Measurements from ENCODE around the gene ADNP.

Gene ADNP

DNA sequence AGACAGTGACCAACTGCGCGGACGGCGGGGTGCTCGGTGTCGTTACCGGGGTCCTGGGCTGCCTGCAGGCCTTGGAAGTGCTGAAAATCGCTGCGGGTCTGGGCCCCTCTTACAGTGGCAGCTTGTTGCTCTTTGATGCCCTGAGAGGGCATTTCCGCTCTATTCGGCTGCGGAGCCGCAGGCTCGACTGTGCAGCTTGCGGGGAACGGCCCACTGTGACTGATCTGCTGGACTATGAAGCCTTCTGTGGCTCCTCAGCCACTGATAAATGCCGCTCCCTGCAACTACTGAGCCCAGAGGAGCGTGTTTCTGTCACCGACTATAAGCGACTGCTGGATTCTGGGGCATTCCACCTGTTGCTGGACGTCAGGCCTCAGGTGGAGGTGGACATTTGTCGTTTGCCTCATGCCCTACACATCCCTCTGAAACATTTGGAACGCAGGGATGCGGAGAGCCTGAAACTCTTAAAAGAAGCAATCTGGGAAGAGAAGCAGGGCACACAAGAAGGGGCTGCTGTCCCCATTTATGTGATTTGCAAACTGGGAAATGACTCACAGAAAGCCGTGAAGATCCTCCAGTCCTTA lies 28.4 kb upstream of the ADNP start:
- WGBS (ENCODE audit: insufficient coverage, insufficient read length), result no CpG with 5 or more reads among the region's 25 CpGs
- DNase-seq (ENCODE audit: low read depth, low spot score), result no peak
- Histone ChIP-seq H3K4me3 (ENCODE audit: low read length) (peak overlapping the region; percentile 99; the same call in 1 of the 2 replicates), H3K27ac (ENCODE audit: low read length) (no peak overlapping the region), H3K4me1 (ENCODE audit: control insufficient read depth, insufficient read depth, low read length) (no peaks in the 10 kb centered on the region), H3K9me3 (ENCODE audit: control insufficient read depth, insufficient read depth, low read length) (no peaks in the 10 kb centered on the region), H3K27me3 (ENCODE audit: control insufficient read depth, insufficient read depth, low read length) (no peaks in the 10 kb centered on the region), H3K36me3 (ENCODE audit: control insufficient read depth, insufficient read depth, low read length) (no peaks in the 10 kb centered on the region)

DNA sequence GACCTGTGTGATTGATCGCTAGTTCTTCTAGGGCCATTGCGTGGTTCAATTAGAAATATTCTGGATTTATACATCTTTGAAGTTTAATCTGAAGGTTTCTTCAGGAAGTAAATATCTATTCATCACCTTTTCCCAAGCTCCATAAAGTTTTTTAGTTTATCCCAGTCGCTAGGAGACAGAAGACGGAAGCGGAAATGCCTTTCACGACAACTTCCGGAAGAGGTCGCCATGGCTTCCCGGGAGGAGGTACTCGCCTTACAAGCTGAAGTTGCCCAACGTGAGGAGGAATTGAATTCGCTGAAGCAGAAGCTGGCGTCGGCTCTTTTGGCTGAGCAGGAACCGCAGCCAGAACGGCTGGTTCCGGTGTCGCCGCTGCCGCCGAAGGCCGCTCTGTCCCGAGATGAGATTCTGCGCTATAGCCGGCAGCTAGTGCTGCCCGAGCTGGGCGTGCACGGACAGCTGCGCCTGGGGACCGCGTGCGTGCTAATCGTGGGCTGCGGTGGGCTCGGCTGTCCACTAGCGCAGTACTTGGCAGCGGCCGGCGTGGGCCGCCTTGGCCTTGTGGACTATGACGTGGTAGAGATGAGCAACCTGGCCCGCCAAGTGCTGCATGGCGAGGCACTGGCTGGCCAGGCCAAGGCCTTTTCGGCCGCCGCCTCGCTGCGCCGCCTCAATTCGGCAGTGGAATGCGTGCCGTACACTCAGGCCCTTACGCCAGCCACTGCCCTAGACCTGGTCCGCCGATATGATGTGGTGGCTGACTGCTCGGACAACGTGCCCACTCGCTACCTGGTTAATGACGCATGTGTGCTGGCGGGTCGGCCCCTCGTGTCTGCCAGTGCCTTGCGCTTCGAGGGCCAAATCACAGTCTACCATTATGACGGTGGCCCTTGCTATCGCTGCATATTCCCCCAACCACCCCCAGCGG lies 27.6 kb upstream of the ADNP start, which contains the start of gene MOCS3:
Gene MOCS3, plus strand, starts transcription at position 204 of the 928 bp plus-strand sequence. Its CDS starts 25 bp downstream, at position 229.
- Histone ChIP-seq H3K4me1 (ENCODE audit: control insufficient read depth, insufficient read depth, low read length) (no peaks in the 10 kb centered on the region), H3K4me3 (ENCODE audit: low read length) (peak within 1 kb of the TSS; percentile 99), H3K9me3 (ENCODE audit: control insufficient read depth, insufficient read depth, low read length) (no peaks in the 10 kb centered on the region), H3K27me3 (ENCODE audit: control insufficient read depth, insufficient read depth, low read length) (no peaks in the 10 kb centered on the region), H3K36me3 (ENCODE audit: control insufficient read depth, insufficient read depth, low read length) (no peaks in the 10 kb centered on the region), H3K27ac (ENCODE audit: low read length) (no peak within 1 kb of the TSS)
- DNase-seq (ENCODE audit: low read depth, low spot score), result peak; percentile 54
- no CpG with 5 or more reads among the region's 67 CpGs for WGBS (ENCODE audit: insufficient coverage, insufficient read length)

DNA sequence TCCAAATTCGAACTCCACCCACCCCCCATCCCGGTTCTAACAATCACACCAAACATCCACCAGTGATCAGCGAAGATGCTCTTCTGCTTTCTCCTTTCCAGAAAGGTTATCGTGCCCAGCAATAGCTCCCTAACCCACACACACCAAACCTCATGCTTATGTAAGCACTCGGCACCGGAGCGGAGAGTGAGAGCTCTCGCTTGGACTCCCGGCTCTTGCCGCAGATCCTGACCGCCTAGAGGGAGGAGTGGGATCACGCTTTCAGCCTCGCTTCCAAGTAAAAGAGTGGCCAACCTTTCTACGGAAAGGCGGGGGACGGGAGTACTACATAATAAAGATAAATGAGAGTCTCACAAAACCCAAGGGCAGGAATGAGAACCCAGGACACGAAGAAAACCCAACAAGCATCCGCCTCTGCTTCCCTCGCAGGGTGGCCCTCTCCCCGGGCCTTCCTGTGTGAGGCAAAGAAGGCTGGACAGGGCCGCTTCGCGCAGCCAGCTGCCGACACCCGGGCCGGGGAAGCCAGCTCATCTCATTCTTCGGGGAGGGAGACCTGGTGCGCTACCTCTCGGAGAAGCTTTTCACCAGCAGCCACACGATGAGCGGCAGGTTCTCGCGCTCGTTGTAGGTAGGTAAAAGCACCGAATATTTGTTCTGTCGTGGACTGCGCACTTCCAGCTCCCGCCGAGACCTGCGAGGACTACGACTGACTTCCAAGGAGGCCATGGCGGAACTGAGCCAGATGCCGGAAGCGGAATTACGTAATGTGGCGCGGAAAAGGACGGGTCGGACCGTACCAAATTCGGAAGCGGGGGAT lies 26.8 kb upstream of the ADNP start, which contains the start of gene DPM1:
Gene DPM1, minus strand, starts transcription at position 735 of the 817 bp plus-strand sequence. Its CDS starts 9 bp downstream, at position 726.
- H3K27me3 ChIP-seq (ENCODE audit: control insufficient read depth, insufficient read depth, low read length), result no peaks in the 10 kb centered on the region
- DNase-seq (ENCODE audit: low read depth, low spot score), result peak; percentile 60
- peak within 1 kb of the TSS; percentile 99 for H3K4me3 ChIP-seq (ENCODE audit: low read length)
- H3K36me3 ChIP-seq (ENCODE audit: control insufficient read depth, insufficient read depth, low read length), result no peaks in the 10 kb centered on the region
- WGBS (ENCODE audit: insufficient coverage, insufficient read length), result no CpG with 5 or more reads among the region's 52 CpGs
- no peaks in the 10 kb centered on the region for H3K9me3 ChIP-seq (ENCODE audit: control insufficient read depth, insufficient read depth, low read length)
- no peak within 1 kb of the TSS for H3K27ac ChIP-seq (ENCODE audit: low read length)
- no peaks in the 10 kb centered on the region for H3K4me1 ChIP-seq (ENCODE audit: control insufficient read depth, insufficient read depth, low read length)

DNA sequence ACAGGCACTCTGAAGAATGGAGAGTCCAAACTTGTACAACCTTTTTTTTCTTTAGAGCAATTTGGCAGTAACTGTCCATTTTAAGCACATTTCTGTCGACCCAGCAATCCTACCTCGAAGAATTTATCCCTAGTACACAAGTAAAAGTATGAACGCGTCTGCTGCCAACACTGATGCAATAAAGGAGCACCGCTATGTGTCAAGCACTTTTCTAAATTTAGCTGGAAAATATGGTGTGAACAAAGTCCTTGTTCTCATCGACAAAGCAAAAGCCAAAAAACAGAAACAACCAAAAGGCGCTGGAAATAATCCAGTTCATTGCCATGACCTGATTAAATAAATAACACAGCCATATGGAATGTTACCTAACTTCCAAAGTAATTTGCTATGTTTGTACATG lies 26.0 kb upstream of the ADNP start:
- H3K36me3 ChIP-seq (ENCODE audit: control insufficient read depth, insufficient read depth, low read length), result no peaks in the 10 kb centered on the region
- H3K4me3 ChIP-seq (ENCODE audit: low read length), result peak overlapping the region; percentile 99; the same call in 1 of the 2 replicates
- no peak overlapping the region for H3K27ac ChIP-seq (ENCODE audit: low read length)
- DNase-seq (ENCODE audit: low read depth, low spot score), result no peak
- no peaks in the 10 kb centered on the region for H3K4me1 ChIP-seq (ENCODE audit: control insufficient read depth, insufficient read depth, low read length)
- WGBS (ENCODE audit: insufficient coverage, insufficient read length), result no CpG with 5 or more reads among the region's 7 CpGs
- H3K27me3 ChIP-seq (ENCODE audit: control insufficient read depth, insufficient read depth, low read length), result no peaks in the 10 kb centered on the region
- no peaks in the 10 kb centered on the region for H3K9me3 ChIP-seq (ENCODE audit: control insufficient read depth, insufficient read depth, low read length)

DNA sequence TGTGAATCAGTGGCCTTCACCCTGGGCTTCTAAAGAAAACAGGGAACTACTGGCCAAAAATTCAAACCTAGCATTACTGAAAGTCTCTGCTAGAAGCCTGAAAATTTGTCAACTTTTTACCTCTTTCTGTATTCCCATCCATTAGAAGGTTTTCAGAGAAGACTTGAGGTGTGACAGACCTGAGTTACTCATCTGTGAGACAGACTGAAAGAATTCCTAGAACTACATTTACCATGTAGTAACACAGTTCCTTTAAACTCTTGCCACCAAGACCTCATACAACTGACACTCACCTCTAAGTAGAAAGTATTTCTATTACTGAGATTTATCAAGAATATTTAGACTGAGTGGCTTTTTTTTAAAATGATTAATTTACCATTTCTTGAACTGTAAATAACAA lies 22.6 kb upstream of the ADNP start:
- no peaks in the 10 kb centered on the region for H3K27me3 ChIP-seq (ENCODE audit: control insufficient read depth, insufficient read depth, low read length)
- no peaks in the 10 kb centered on the region for H3K4me1 ChIP-seq (ENCODE audit: control insufficient read depth, insufficient read depth, low read length)
- no peak overlapping the region for H3K4me3 ChIP-seq (ENCODE audit: low read length)
- DNase-seq (ENCODE audit: low read depth, low spot score), result no peak
- H3K36me3 ChIP-seq (ENCODE audit: control insufficient read depth, insufficient read depth, low read length), result peaks cover 5% of the 10 kb centered on the region; the same call in 1 of the 2 replicates
- H3K9me3 ChIP-seq (ENCODE audit: control insufficient read depth, insufficient read depth, low read length), result no peaks in the 10 kb centered on the region
- H3K27ac ChIP-seq (ENCODE audit: low read length), result no peak overlapping the region

DNA sequence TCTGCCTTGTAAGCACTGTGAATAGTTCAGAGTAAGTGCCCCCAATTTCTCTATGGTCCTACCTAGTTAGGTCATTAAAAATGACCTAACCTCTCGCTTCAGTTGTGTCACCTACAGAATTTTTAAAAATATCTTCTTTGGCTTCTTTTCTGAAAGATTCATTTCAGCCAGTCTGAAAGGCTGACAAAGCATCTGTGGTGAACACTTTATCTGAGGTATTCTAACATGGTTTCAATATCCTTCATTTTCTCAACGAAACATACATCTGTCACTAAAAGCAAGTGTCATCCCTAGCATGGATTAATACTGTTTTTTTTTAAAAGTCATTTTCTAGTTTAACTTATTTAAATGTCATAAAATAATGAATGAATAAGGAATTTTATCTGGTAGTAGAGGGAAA lies 22.0 kb upstream of the ADNP start:
- no peak overlapping the region for H3K4me3 ChIP-seq (ENCODE audit: low read length)

DNA sequence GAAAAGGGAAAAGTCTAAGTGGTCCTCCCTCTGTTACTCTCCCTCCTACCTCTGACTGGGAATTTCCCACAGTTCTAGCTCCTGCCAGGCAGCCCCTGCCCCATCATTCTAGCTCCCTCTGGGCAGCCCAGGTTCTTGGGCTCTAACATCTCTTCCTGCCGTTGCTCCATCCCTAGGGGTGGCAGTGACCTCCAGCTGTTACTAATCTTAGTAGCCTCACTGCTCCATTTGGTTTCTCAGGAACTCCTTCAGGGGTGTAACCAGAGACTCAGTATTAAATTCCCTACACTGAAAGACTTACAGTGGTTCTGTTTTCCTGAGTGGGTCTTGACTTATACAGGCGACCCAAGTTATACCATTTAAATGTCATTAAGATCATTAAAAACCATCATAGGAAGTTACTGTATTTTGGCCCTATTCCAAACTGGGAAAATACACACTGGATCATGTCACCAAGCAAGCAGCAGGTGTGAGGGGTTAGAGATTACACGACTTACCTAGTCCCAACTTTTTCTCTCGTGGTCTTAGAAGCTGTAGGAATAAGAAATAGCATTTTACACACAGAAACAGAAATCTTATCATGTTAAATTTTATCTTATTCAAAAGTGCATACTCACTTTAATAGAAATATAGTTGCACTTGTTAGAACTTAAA lies 17.0 kb upstream of the ADNP start:
- Histone ChIP-seq H3K4me3 (ENCODE audit: low read length) (no peak overlapping the region), H3K27ac (ENCODE audit: low read length) (no peak overlapping the region), H3K36me3 (ENCODE audit: control insufficient read depth, insufficient read depth, low read length) (peaks cover 18% of the 10 kb centered on the region; the same call in 1 of the 2 replicates), H3K27me3 (ENCODE audit: control insufficient read depth, insufficient read depth, low read length) (no peaks in the 10 kb centered on the region), H3K9me3 (ENCODE audit: control insufficient read depth, insufficient read depth, low read length) (no peaks in the 10 kb centered on the region), H3K4me1 (ENCODE audit: control insufficient read depth, insufficient read depth, low read length) (no peaks in the 10 kb centered on the region)
- WGBS (ENCODE audit: insufficient coverage, insufficient read length), result no CpG with 5 or more reads among the region's 4 CpGs
- DNase-seq (ENCODE audit: low read depth, low spot score), result no peak

More for the DNA sequence above, 22.0 kb upstream of the ADNP start:
- DNase-seq (ENCODE audit: low read depth, low spot score), result no peak
- no peaks in the 10 kb centered on the region for H3K4me1 ChIP-seq (ENCODE audit: control insufficient read depth, insufficient read depth, low read length)
- no peaks in the 10 kb centered on the region for H3K9me3 ChIP-seq (ENCODE audit: control insufficient read depth, insufficient read depth, low read length)
- H3K27ac ChIP-seq (ENCODE audit: low read length), result no peak overlapping the region
- H3K36me3 ChIP-seq (ENCODE audit: control insufficient read depth, insufficient read depth, low read length), result peaks cover 7% of the 10 kb centered on the region; the same call in 1 of the 2 replicates
- H3K27me3 ChIP-seq (ENCODE audit: control insufficient read depth, insufficient read depth, low read length), result no peaks in the 10 kb centered on the region
- whole genome bisulfite sequencing (ENCODE audit: insufficient coverage, insufficient read length), result no CpG with 5 or more reads among the region's 2 CpGs

DNA sequence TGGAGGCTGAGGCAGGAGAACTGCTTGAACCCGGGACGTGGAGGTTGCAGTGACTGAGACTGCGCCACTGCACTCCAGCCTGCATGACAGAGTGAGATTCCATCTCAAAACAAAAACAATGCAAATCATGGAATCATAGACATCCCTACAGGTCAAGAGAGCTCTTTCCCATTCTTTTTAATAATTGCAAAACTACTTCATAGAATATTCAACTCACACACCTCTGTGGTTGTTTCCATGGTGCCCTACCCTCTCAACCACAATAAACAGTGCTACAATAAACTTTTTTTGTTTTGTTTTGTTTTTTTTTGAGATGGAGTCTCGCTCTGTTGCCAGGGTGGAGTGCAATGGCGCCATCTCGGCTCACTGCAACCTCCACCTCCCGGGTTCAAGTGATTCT lies 11.8 kb upstream of the ADNP start:
- WGBS (ENCODE audit: insufficient coverage, insufficient read length), result no CpG with 5 or more reads among the region's 7 CpGs
- Histone ChIP-seq H3K27me3 (ENCODE audit: control insufficient read depth, insufficient read depth, low read length) (no peaks in the 10 kb centered on the region), H3K4me1 (ENCODE audit: control insufficient read depth, insufficient read depth, low read length) (no peaks in the 10 kb centered on the region), H3K4me3 (ENCODE audit: low read length) (no peak overlapping the region), H3K27ac (ENCODE audit: low read length) (no peak overlapping the region), H3K36me3 (ENCODE audit: control insufficient read depth, insufficient read depth, low read length) (peaks cover 11% of the 10 kb centered on the region), H3K9me3 (ENCODE audit: control insufficient read depth, insufficient read depth, low read length) (no peaks in the 10 kb centered on the region)
- DNase-seq (ENCODE audit: low read depth, low spot score), result no peak

DNA sequence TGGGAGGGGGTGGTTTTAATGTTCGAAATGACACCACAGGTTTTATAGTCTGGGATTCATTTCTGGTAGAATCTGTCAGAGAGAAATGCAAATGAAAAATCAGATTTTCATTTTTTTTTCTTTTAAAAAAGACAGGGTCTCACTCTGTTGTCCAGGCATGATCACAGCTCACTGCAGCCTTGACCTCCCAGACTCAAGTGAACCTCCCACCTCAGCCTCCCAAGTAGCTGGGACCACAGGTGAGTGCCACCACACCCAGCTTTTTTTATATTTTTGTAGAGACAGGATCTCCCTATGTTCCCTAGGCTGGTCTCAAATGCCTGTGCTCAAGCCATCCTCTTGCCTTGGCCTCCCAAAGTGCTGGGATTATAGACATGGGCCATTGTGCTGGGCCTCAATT lies 2.4 kb upstream of the ADNP start:
- H3K36me3 ChIP-seq (ENCODE audit: control insufficient read depth, insufficient read depth, low read length), result peaks cover 3% of the 10 kb centered on the region; the same call in 1 of the 2 replicates
- no peaks in the 10 kb centered on the region for H3K9me3 ChIP-seq (ENCODE audit: control insufficient read depth, insufficient read depth, low read length)
- no peaks in the 10 kb centered on the region for H3K27me3 ChIP-seq (ENCODE audit: control insufficient read depth, insufficient read depth, low read length)
- H3K4me3 ChIP-seq (ENCODE audit: low read length), result no peak overlapping the region
- H3K27ac ChIP-seq (ENCODE audit: low read length), result no peak overlapping the region
- no CpG with 5 or more reads among the region's 1 CpG for WGBS (ENCODE audit: insufficient coverage, insufficient read length)
- no peak for DNase-seq (ENCODE audit: low read depth, low spot score)
- peaks cover 3% of the 10 kb centered on the region; the same call in 1 of the 2 replicates for H3K4me1 ChIP-seq (ENCODE audit: control insufficient read depth, insufficient read depth, low read length)

All from iPS DF 6.9 (cell line).